OCI-LY3 (cell line): ENCODE results near the gene NMRK1.

Experiments used
- EZH2phosphoT487 ChIP-seq: fragments of 200-600 bp; shearing (Covaris generic); IDR thresholded peaks from 2 replicates; pipeline ENCODE4 v1.6.1; 2018; ENCODE audit warnings: antibody characterized with exemption, mixed run types, low read depth
- TF ChIP-seq, protein P1 (sequence below): fragments of 200-600, 300-600 bp; sonication (generic); IDR thresholded peaks from 2 replicates; pipeline ENCODE4 v1.5.1; 2014; ENCODE audit warnings: antibody characterized with exemption, low read length, low read depth

GRCh38 chr9:75087289-75087823 lies 599 bp downstream of the NMRK1 start:
- TF ChIP-seq, protein P1, sequence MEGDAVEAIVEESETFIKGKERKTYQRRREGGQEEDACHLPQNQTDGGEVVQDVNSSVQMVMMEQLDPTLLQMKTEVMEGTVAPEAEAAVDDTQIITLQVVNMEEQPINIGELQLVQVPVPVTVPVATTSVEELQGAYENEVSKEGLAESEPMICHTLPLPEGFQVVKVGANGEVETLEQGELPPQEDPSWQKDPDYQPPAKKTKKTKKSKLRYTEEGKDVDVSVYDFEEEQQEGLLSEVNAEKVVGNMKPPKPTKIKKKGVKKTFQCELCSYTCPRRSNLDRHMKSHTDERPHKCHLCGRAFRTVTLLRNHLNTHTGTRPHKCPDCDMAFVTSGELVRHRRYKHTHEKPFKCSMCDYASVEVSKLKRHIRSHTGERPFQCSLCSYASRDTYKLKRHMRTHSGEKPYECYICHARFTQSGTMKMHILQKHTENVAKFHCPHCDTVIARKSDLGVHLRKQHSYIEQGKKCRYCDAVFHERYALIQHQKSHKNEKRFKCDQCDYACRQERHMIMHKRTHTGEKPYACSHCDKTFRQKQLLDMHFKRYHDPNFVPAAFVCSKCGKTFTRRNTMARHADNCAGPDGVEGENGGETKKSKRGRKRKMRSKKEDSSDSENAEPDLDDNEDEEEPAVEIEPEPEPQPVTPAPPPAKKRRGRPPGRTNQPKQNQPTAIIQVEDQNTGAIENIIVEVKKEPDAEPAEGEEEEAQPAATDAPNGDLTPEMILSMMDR = no peak
- TF ChIP-seq EZH2phosphoT487 = no peak
